Mesenchymal stem cell (in vitro differentiated cells and primary cell): ENCODE measurements around the gene JMY.

ENCODE experiments used
- DNase-seq: peaks from one replicate; pipeline ENCODE4 v3.0.0-alpha.2; 2013
- H2AFZ ChIP-seq: one replicate; pipeline ENCODE4 v1.6.1; 2013; ENCODE audit warnings: low read depth, mild to moderate bottlenecking, control low read depth, inconsistent platforms, low read length, moderate library complexity
- H2AK5ac ChIP-seq: 2 replicates; pipeline ENCODE4 v1.6.1; 2013; ENCODE audit warnings: low read length, moderate library complexity, mild to moderate bottlenecking, inconsistent platforms; ENCODE audit not compliant: severe bottlenecking
- H2BK120ac ChIP-seq: one replicate; pipeline ENCODE4 v1.6.1; 2013; ENCODE audit warnings: low read depth, mild to moderate bottlenecking, inconsistent platforms, low read length, moderate library complexity
- H2BK12ac ChIP-seq, 2 experiments: one replicate each; pipeline ENCODE4 v1.6.1; 2013; ENCODE audit warnings: inconsistent platforms in 2 of 2, low read length in 2 of 2, mild to moderate bottlenecking in 2 of 2, moderate library complexity in 2 of 2, control low read depth in 1 of 2
- H2BK15ac ChIP-seq: one replicate; pipeline ENCODE4 v1.6.1; 2013; ENCODE audit warnings: mild to moderate bottlenecking, low read depth, inconsistent platforms; ENCODE audit not compliant: poor library complexity, severe bottlenecking
- H2BK5ac ChIP-seq: 2 replicates; pipeline ENCODE4 v1.6.1; 2013; ENCODE audit warnings: low read depth, mild to moderate bottlenecking, low read length, control low read depth, inconsistent platforms; ENCODE audit not compliant: poor library complexity, severe bottlenecking
- H3K14ac ChIP-seq, 2 experiments: one replicate each; pipeline ENCODE4 v1.6.1; 2013; ENCODE audit warnings: inconsistent platforms in 2 of 2, low read length in 2 of 2, control low read depth in 1 of 2, mild to moderate bottlenecking in 1 of 2, moderate library complexity in 1 of 2
- H3K18ac ChIP-seq, 2 experiments: one replicate each; pipeline ENCODE4 v1.6.1; 2013; ENCODE audit warnings: inconsistent platforms in 2 of 2, low read length in 2 of 2, control low read depth in 1 of 2, low read depth in 1 of 2, mild to moderate bottlenecking in 1 of 2
- H3K23ac ChIP-seq, 2 experiments: one replicate each; pipeline ENCODE4 v1.6.1; 2013; ENCODE audit warnings: inconsistent platforms in 2 of 2, low read length in 2 of 2, mild to moderate bottlenecking in 2 of 2, moderate library complexity in 2 of 2, control low read depth in 1 of 2
- H3K27ac ChIP-seq: 2 replicates; pipeline ENCODE4 v1.5.1; 2013; ENCODE audit warnings: mild to moderate bottlenecking, moderate library complexity, low read length, control low read depth, inconsistent platforms; ENCODE audit not compliant: poor library complexity, severe bottlenecking
- H3K27me3 ChIP-seq, 2 experiments: 2 replicates each; pipeline versions ENCODE4 v1.6.1 to v1.7.0; 2013; ENCODE audit warnings: low read length in 2 of 2, mild to moderate bottlenecking in 2 of 2, moderate library complexity in 2 of 2, control low read depth in 1 of 2, inconsistent platforms in 1 of 2; ENCODE audit not compliant: control insufficient read depth in 1 of 2, insufficient read depth in 1 of 2
- H3K36me3 ChIP-seq, 2 experiments: 2 replicates each; pipeline versions ENCODE4 v1.6.1 to v1.7.0; 2013; ENCODE audit warnings: low read length in 2 of 2, control low read depth in 1 of 2, inconsistent platforms in 1 of 2, low read depth in 1 of 2, mild to moderate bottlenecking in 1 of 2; ENCODE audit not compliant: insufficient read depth in 2 of 2, control insufficient read depth in 1 of 2
- H3K4ac ChIP-seq, 2 experiments: one replicate each; pipeline ENCODE4 v1.6.1; 2013; ENCODE audit warnings: inconsistent platforms in 2 of 2, low read length in 2 of 2, mild to moderate bottlenecking in 2 of 2, moderate library complexity in 2 of 2, control low read depth in 1 of 2, low read depth in 1 of 2
- H3K4me1 ChIP-seq: 2 replicates; pipeline ENCODE4 v1.6.1; 2013; ENCODE audit warnings: low read depth, low read length, control low read depth; ENCODE audit not compliant: control insufficient read depth, insufficient read depth
- H3K4me2 ChIP-seq: 2 replicates; pipeline ENCODE4 v1.6.1; 2013; ENCODE audit warnings: low read length, mild to moderate bottlenecking, inconsistent platforms; ENCODE audit not compliant: poor library complexity, severe bottlenecking
- H3K4me3 ChIP-seq, 2 experiments: 2 replicates each; pipeline versions ENCODE4 v1.5.1 to v1.7.0; 2013; ENCODE audit warnings: low read length in 2 of 2, mild to moderate bottlenecking in 2 of 2, control low read depth in 1 of 2, low read depth in 1 of 2; ENCODE audit not compliant: insufficient read depth in 1 of 2
- H3K79me1 ChIP-seq: replicated peaks from 2 replicates; pipeline ENCODE4 v1.6.1; 2013; ENCODE audit warnings: mild to moderate bottlenecking, control low read depth, low read length, inconsistent platforms; ENCODE audit not compliant: poor library complexity, severe bottlenecking
- H3K9ac ChIP-seq: 2 replicates; pipeline ENCODE4 v1.7.0; 2013; ENCODE audit warnings: mild to moderate bottlenecking, low read length, moderate library complexity
- H3K9me3 ChIP-seq: 2 replicates; pipeline ENCODE4 v1.7.0; 2013; ENCODE audit warnings: mild to moderate bottlenecking, low read length; ENCODE audit not compliant: control insufficient read depth
- H4K8ac ChIP-seq: one replicate; pipeline ENCODE4 v1.6.1; 2013; ENCODE audit warnings: inconsistent platforms, mild to moderate bottlenecking, low read length, moderate library complexity
- H4K91ac ChIP-seq: one replicate; pipeline ENCODE4 v1.6.1; 2013; ENCODE audit warnings: mild to moderate bottlenecking, low read length, inconsistent platforms
- WGBS: methylation state at CpG from one replicate; pipeline ENCODE4 v1.1.7; 2013; ENCODE audit warnings: mixed read lengths; 5-methylcytosine and 5-hydroxymethylcytosine counted together

The JMY gene

GRCh38 chr5:79261897-79262296 lies 26.0 kb downstream of the JMY start:
- no peak overlapping the region for H3K4me3 ChIP-seq
- H3K9ac ChIP-seq: no peak overlapping the region
- no peaks in the 10 kb centered on the region for H3K9me3 ChIP-seq
- H3K18ac ChIP-seq: no peak overlapping the region
- no peak overlapping the region for H2AK5ac ChIP-seq
- no peaks in the 10 kb centered on the region for H3K4me1 ChIP-seq
- no peak overlapping the region for H2BK15ac ChIP-seq
- H4K8ac ChIP-seq: no peak overlapping the region
- no peak overlapping the region for H2BK120ac ChIP-seq
- H3K14ac ChIP-seq: no peak overlapping the region
- H3K4me2 ChIP-seq: no peak overlapping the region
- H4K91ac ChIP-seq: no peak overlapping the region
- no peak overlapping the region for H2BK5ac ChIP-seq
- H3K23ac ChIP-seq: no peak overlapping the region
- no peaks in the 10 kb centered on the region for H3K36me3 ChIP-seq
- peaks cover 39% of the 10 kb centered on the region for H3K79me1 ChIP-seq
- no peak overlapping the region for H2AFZ ChIP-seq
- H3K27ac ChIP-seq: no peak overlapping the region
- DNase-seq: no peak
- no peak overlapping the region for H3K4ac ChIP-seq
- no peaks in the 10 kb centered on the region for H3K27me3 ChIP-seq
- 87% methylated on average over 3 of the region's 4 CpGs for WGBS
- no peak overlapping the region for H2BK12ac ChIP-seq

GRCh38 chr5:79263290-79263689 lies 27.4 kb downstream of the JMY start:
- H3K36me3 ChIP-seq: no peaks in the 10 kb centered on the region
- H2BK12ac ChIP-seq: no peak overlapping the region
- WGBS: 96% methylated on average over 7 of the region's 7 CpGs

GRCh38 chr5:79267180-79267579 lies 31.2 kb downstream of the JMY start:
- Histone ChIP-seq H2BK12ac (no peak overlapping the region), H3K9me3 (no peaks in the 10 kb centered on the region), H4K8ac (no peak overlapping the region), H2AK5ac (no peak overlapping the region), H3K14ac (no peak overlapping the region), H4K91ac (no peak overlapping the region), H2BK120ac (no peak overlapping the region), H3K27me3 (no peaks in the 10 kb centered on the region), H3K27ac (no peak overlapping the region), H3K4ac (no peak overlapping the region), H3K23ac (no peak overlapping the region), H3K79me1 (peaks cover 18% of the 10 kb centered on the region), H3K4me2 (no peak overlapping the region), H2BK15ac (no peak overlapping the region), H2BK5ac (no peak overlapping the region), H3K4me3 (no peak overlapping the region), H3K36me3 (no peaks in the 10 kb centered on the region), H3K4me1 (peaks cover 2% of the 10 kb centered on the region), H3K18ac (no peak overlapping the region), H2AFZ (no peak overlapping the region), H3K9ac (no peak overlapping the region)
- DNase-seq: no peak

More at GRCh38 chr5:79263290-79263689, 27.4 kb downstream of the JMY start:
- Histone ChIP-seq H2AK5ac (no peak overlapping the region), H3K14ac (no peak overlapping the region), H3K27ac (no peak overlapping the region), H3K23ac (no peak overlapping the region), H3K9me3 (no peaks in the 10 kb centered on the region), H2BK120ac (no peak overlapping the region), H3K9ac (no peak overlapping the region), H3K4me3 (no peak overlapping the region), H3K4ac (no peak overlapping the region), H4K91ac (no peak overlapping the region), H3K18ac (no peak overlapping the region), H2BK15ac (no peak overlapping the region), H3K4me2 (no peak overlapping the region), H2AFZ (no peak overlapping the region), H4K8ac (no peak overlapping the region), H3K27me3 (no peaks in the 10 kb centered on the region), H3K79me1 (peaks cover 36% of the 10 kb centered on the region), H2BK5ac (no peak overlapping the region), H3K4me1 (no peaks in the 10 kb centered on the region)
- DNase-seq: no peak

GRCh38 chr5:79269733-79270166 lies 33.8 kb downstream of the JMY start:
- no peak overlapping the region for H2BK15ac ChIP-seq
- no peak overlapping the region for H4K91ac ChIP-seq
- H4K8ac ChIP-seq: no peak overlapping the region
- no peak overlapping the region for H2BK5ac ChIP-seq
- no peak overlapping the region for H3K9ac ChIP-seq
- no peak overlapping the region for H2BK120ac ChIP-seq
- no peak for DNase-seq
- H3K9me3 ChIP-seq: no peaks in the 10 kb centered on the region
- no peak overlapping the region for H3K23ac ChIP-seq
- WGBS: 97% methylated on average over 2 of the region's 3 CpGs
- no peak overlapping the region for H3K4ac ChIP-seq
- H2AFZ ChIP-seq: no peak overlapping the region
- no peak overlapping the region for H3K14ac ChIP-seq
- H3K27me3 ChIP-seq: no peaks in the 10 kb centered on the region
- H2AK5ac ChIP-seq: no peak overlapping the region
- no peak overlapping the region for H3K27ac ChIP-seq
- no peak overlapping the region for H2BK12ac ChIP-seq
- H3K4me2 ChIP-seq: no peak overlapping the region
- no peaks in the 10 kb centered on the region for H3K36me3 ChIP-seq
- no peak overlapping the region for H3K4me3 ChIP-seq
- H3K18ac ChIP-seq: no peak overlapping the region
- peaks cover 11% of the 10 kb centered on the region for H3K79me1 ChIP-seq
- H3K4me1 ChIP-seq: peaks cover 2% of the 10 kb centered on the region
